T1000 (cell line): ENCODE results near the gene MEF2A.
A peak's percentile ranks its signal among the peaks of the same experiment; 100 is the strongest.
"Not testable (repeated sequence)": the region's sequence is repeated elsewhere in the genome, so short reads cannot be mapped to it uniquely, and the experiment has no call there.

ENCODE experiments used
- DNase-seq: peaks from one replicate; lab custom pipeline; 2025; ENCODE audit warnings: mixed read lengths; lab: John Stamatoyannopoulos, UW

The MEF2A gene

DNA sequence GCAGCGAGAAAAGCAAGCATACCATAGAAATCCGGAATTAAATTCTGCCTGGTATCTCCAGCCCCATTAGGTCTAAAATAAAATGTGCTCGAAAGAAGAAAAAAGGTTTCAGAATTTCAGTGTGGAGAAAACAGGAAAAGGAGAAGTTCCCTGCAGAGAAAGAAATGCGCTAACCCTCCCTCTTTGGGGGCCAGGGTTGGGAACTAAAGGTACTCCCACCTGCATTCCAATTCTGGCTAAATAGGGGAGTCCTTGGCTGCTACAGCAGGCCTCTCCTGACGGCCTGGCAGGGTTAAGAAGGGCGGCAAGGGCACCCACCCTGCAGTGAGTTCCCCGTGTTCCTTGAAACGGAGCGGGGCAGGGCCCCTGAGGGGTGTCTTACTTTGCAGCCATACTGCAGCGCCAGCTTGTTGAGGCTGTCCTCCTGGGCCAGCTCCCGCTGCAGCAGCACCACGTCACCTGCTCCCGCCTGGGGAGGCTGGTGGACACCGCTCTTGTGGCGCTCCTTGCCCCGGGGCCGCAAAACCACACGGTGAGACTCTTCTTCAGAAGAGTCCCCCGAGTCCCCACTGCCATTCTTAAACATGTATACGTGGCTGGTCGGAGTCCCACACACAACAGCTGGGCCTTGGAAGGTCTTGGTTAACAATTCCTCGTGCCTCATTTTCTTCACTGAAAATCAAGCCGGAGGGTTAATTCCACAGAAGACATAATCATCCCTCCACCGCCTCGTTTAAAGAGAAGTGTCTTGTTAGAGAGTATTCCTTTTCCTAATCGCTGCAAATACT, 165.7 kb downstream of the MEF2A start:
- DNase-seq, result no peak

DNA sequence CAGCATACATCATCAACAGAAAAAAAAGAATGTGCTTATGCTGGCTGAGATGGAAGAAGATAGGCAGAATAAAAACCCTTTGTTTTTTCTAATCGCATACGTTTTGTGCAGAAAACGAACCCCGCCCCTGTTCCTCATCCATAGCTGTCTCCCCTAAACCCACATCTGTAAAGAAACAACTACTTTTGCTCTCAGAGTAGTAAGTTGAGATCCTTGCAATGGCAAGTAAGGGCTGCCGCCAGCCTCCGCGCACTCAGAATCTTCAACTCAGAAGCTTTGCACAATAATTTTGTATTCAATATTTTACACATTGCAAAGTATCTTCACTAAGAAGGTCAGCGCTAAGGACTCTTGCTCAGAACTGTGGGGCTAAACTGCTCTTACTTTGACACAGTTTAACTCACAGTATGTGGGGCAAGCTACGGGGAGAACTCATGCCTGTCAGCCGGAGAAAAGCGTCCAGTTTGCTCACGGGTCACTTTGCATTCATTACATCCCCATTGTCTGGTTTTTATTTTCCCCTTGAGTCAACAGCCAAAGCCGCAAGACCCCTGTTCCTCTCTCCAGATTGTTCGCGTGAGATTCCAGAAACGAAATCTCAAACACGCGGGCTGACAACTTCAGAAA, 166.5 kb downstream of the MEF2A start:
- DNase-seq, result no peak

DNA sequence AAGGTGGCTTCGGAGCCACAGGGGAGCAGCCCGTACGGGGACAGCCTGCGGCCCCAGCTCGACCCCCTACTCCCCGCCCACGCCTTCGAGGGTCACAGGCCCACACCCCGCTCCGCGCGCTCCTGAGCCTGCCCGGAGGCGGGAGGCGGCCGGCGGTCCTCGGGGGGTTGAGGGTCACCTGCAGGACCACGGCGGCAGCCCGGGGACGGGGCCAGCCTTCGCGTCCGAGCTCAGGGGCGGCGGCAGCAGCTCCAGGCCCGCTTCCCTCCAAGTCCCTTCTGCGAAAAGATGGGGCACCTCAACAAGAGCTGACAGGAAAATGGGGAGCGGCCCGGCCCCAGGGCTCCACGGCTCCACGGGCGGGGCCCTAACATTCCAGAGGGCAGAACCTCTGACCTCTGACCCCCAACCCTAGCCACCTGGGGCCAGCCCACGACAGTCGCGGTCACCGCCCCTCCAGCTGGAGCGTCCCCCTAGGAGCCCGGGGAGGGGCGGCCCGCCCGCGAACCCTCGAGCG, 167.0 kb downstream of the MEF2A start:
- DNase-seq, result no peak

DNA sequence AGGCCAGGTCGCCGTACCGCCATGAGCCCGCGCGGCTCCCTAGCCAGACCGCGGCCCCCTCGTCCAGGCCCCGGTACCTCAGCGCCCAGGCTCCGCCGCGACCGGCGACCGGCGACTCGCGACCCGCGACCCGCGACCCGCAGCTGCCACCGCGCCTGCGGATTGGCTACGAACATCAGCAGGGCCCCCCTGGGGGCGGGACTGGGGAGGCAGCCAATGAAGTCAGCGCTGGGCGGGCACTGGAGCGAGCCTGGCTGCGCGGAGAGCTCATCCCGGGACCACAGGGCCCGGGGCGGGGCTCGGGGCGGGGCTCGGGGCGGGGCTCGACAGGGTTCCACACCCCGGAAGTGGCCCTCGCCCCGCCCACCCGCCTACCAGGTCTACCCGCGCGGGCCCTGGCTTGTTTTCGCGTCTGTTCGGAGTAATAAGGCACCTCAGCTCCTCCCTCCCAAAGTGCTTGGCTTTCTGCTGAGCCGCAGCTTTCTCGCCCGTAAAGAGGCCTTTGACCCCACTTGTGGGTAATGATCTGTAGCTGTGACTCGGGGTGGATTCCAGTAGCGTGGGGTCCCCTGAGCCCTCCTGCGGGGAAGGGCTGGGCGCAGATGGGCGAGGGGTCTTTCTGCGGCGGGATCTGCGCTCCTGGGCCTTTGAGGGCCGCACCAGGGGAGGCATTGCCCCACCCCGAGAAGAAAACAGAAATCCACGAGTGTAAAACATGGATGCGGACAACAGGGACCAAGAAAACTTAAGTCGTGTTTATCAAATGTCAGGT, 167.7 kb downstream of the MEF2A start, which contains the start of gene LYSMD4:
LYSMD4 (minus strand) TSS at position 170 of the 772 bp plus-strand sequence. CDS start 1,438 bp downstream, outside the sequence.
- peak; percentile 92 for DNase-seq

DNA sequence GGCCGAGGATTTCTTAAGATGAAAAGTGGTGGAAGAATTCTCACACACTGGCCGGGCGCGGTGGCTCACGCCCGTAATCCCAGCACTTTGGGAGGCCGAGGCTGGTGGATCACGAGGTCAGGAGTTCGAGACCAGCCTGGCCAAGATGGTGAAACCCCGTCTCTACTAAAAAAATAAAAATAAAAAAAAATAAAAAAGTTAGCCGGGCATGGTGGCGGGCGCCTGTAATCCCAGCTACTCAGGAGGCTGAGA, 168.2 kb downstream of the MEF2A start:
- DNase-seq, result not testable (repeated sequence)

DNA sequence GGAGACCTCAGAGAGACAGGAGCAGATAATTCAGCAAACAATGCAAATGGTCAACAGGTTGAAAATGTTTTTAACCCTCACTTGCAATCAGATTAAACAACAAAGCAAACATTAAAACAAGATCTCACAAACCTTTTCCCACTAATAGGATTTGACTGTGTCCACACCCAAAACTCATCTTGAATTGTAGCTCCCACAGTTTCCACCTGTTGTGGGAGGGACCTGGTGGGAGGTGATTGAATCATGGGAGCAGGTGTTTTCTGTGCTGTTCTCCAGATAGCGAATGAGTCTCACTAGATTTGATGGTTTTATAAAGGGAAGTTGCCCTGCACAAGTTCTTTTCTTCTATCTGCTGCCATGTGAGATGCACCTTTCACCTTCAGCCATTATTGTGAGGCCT, 168.8 kb downstream of the MEF2A start:
- no peak for DNase-seq

DNA sequence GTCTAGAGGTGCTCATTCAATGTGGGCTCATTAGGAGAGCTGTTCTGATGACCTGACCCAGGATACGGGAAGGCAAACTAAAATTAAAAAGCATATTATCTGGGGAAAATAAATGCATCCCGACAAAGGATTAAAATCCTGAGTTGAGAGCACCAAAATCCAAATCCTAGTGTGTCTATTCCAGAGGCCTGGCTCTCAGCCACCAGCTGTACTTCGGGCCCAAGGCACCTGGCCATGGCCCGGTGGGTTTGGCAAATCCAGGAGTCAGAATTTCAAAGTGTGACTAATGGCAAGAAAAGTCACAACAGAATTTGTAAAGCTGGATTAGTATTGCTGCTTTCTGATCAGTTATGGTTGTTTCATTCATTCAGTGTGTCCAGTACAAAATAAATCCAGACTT, 170.1 kb downstream of the MEF2A start:
- no peak for DNase-seq

DNA sequence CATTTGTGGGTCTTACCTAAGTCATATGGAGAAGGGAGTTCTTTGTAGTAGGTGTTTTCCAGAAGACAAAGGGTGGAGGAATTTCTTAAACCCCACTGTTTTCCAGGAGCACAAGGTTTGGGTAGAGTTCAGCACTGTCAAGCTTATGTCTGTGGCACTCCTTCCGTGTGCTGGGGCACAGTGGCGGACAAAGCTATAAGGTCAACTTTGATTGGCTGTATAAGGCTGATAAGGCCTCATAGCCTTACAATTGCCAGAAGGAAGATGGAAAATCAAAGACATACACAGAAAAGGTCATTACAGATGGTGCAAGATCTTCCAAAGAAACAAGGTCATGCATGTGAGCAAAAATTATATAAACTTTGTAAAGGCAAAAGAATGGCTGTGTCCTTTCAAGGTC, 170.9 kb downstream of the MEF2A start:
- no peak for DNase-seq

DNA sequence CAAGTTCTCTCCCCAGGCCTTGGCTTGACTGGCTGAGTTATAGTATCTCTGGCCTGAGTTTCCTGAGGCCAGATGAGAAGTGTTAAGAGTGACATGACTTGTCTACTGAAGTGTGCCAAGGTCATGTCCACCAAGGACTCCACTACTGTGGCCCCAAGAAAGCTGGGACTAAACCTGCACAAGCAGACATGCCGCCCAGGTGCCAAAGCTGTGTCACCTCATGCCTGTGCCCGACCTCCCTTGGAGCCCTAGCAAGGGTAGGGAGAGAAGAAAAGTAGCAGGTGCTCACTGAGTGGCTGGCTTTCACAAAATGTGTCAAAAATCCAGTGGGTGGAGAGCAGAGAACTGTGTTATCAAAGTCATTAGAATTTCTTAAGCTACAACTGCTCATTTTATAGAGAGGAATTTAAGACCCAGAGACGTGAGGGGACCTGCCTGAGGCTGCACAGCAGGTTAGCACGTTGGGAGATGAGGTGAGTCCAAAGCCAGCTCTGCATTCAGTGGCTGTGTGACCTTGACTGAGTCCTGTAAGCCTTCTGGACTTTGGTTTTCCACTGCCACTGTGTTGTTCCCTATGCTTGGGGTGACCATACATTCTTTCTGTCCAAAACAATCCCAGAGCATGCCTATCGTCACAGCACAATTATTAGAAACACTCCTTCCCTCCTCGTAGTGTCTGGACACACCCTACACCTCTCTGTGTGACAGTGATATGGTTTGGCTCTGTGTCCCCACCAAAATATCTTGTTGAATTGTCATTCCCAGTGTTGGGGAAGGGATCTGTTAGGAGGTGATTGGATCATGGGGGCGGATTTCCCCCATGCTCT, 172.4 kb downstream of the MEF2A start:
- DNase-seq, result no peak

DNA sequence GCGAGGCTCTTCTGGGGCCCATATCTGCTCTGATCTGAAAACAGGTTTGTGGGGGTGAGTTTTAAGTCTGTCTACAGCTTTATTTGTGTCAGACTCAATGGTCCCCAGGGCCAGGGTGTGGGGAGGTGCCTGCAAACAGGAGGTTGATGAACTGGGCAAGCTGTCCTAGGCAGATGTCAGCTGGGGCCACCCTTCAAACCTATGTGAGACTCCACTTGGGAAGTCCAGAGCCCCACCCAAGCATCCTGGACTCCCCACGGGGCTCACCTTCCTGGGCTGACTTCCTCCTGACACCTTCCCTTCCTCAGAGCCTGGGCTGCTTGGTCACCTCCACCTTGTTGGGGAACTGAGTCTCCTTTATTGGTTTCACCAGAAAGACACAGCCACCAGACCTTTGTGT, 176.1 kb downstream of the MEF2A start:
- no peak for DNase-seq

DNA sequence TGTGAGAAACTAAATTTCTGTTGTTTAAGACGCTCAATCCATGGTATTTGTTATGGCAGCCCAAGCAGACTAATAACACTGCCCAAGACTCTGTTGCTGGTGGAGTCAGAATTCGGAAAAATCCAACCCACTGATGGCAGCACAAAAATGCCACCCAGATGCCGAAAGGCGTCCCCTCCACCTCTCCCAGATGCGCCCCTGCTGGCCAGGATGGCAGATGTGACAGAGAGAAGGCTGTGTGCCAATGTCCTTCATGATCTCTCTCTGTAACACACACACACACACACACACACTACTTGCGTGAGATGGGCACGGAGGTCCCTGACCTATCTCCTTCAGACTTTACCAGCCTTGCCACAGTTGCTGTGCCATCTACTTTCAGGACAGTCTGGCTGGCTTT, 178.4 kb downstream of the MEF2A start:
- DNase-seq, result no peak

DNA sequence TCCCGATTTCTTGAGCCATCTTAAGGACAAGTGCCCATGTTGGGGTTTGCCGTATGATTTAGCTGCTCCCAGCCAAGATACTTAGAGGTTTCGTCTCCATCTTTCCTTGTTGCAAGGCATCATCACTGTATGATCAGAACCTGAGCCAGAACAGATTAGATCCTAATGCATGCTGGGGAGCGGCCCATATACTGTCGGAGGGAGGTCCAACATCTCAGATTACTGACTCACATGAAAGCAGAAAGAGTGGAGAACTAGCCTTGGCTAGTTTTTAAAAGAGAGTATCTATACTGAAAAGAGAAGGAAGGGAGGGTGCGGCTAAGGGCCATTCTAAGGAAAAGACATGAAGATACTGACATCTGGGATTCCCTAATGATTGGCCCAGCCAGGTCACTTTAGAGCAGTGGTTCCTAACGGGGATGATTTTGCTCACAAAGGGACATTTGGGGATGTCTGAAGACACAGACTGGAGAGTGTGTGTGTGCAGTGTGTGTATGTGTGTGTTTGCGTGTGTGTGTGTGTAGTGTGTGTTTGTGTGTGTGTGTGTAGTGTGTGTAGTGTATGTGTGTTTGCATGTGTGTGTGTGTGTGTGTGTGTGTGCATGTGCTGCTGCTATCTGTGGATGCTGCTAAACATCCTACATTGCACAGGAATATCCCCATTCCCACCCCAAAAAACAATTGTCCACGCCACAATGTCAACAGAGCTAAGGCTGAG, 179.7 kb downstream of the MEF2A start:
- DNase-seq, result no peak

DNA sequence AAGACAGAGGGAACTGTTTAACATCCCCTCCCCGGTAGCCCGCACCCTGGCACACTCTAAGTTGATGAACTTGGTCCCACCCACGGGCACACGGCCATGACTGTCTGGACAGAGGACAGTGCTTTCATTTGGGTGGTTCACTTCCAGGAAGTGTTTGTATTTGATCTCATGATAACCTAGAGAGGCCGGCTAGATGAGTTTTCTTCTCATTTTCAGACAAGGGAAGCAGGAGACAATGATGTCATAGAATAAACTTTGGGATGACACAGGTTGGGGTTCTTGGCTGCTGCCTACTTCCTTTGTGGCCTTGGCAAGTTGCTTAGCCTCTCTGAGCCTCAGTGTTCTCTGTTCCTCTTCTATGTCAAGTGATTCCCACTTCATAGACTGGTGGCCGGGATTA, 183.6 kb downstream of the MEF2A start:
- no peak for DNase-seq

DNA sequence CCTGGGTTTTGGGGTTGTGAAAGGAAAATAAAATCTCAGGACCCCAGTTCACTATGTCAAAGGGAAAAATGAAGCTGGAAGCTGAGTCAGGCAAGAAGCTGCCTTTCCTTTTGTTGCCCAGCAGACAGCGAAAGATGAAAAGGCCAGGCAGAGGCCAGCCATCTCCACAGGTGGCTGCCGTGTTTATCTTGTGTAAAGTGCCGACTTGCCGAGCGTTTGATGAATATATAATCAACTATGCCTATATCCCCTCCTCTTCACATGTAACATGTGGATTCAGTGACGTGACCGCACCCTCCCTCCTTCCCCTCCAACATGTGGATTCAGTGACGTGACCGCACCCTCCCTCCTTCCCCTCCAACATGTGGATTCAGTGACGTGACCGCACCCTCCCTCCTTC, 184.5 kb downstream of the MEF2A start:
- not testable (repeated sequence) for DNase-seq

DNA sequence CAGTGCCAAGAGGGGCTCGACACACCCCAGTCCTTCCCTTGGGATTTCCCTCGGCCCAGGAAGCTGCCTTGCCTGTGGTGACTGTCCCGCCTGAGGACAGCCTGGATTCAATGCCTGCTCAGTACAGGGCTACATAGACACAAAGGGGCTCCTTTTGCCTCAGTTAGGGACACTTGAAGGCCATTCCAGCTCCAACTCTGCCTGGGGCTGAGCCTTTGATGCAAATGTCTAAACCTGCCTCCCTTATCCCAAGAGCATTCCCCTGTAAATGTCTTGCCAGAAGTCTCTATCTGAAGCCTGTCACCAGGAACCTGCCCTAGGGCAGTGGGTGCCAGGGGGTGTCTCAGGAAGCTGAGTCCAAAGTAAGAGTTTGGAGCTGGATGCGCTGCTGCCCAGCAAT, 186.8 kb downstream of the MEF2A start:
- no peak for DNase-seq

DNA sequence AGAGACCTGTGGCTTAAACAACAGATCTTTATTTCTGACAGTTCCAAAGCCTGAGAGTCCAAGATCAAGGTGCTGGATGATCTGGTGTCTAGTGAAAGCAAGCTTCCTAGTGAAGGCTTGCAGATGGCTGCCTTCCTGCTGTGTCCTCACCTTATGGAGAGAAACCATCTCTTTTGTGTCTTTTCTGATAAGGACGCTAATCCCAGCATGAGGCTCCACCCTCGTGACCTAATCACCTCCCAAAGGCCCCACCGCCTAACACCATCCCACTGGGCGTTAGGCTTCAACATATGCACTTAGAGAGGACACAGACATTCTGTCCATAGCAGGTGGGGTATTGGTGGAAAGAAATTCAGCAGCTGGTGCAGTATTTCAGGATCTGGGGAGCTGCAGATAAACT, 187.3 kb downstream of the MEF2A start:
- DNase-seq, result no peak

DNA sequence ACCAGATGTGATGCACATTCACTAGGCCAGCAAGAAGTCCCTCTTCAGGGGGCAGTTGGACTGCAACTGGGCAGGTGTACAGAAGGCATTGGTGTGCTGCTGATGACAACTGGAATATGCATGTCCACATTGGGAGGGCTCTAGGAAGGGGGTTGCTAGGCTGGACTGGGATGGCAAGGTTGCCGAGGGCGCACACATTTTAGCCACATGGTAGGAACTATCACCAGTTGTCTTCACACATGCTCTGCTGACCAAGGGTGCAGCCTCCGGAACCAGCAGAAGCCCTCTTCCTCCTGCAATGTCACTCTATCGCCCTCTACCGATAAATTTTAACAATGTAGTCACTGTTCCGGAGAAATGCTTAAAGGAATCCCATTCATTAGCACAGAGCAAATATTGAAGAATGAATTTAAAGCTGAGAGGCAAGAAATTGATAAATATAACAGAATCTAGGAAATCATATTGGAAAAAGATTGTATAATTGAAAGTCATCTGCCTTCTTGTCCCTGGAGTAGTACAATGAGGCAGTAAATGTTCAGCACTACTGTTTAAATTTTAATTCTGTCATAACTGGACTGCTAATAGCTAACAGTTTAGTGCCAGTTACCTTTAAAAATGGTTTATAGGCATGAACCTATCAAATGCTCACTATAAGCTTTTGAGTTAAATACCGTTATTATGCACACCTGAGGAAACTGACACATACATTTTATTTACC, 190.1 kb downstream of the MEF2A start:
- DNase-seq, result peak; percentile 34

DNA sequence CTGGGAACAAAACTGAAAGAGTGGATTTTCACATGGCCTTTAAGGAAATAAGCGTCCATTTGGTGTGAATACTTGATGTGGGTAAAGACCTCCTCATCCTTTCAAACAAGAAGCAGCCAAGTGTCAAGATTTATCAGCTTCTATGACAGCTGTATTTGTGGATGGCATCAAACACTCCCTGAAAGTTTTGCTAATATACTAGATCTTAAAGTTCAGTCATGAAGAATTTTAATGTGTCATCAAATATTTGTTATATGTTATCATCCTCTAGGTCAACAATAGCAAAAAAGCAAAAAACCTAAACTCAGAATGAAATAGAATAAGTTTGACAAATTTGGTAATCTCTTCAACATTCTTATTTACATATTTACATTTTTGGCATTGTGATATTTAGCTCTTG, 196.5 kb downstream of the MEF2A start:
- DNase-seq, result no peak

DNA sequence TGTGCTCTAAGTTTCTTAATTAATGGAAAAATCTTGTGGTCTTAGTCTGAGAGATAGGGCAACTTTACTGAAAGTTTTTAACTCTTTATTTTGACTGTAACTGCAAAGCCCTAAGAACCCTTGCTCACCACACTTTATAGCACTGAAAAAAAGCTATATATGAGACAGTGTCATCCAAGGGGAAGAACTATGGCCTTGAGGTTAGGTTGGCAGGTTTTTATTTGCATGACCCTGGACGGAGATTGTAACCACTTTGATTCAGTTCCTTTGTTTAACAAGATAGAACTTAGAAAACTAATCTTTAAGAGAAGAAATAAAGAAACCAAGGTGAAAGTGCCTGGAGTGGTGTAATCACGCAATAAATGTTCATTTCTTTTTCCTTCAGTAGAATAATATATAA, 198.0 kb downstream of the MEF2A start:
- no peak for DNase-seq

DNA sequence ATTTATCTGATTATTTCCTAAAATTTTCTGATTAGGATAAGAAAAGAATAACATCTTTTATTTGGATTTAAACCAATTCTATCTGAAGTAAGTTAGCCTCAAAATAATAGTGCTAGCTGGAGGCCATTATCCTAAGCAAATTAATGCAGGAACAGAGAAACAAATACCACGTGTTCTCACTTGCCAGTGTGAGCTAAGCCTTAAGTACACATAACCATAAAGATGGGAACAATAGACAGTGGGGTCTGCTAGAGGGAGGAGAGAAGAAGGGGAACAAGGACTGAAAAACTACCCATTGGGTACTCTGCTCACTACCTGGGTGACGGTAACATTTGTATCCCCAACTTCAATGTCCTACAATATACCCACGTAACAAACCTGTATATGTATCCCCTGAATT, 198.7 kb downstream of the MEF2A start:
- DNase-seq, result no peak
